ENCODE data around the gene ZNF415.

Gene ZNF415

GRCh38 chr19:53079313-53079924, 53.3 kb downstream of the ZNF415 start:
- no peak overlapping the region for H2AFZ ChIP-seq (ENCODE audit: low read depth, low read length)
- no peak overlapping the region for H3K4me2 ChIP-seq (ENCODE audit: insufficient read depth, low read length)
- ATAC-seq (ENCODE audit: insufficient read depth, low read depth) (no peak), DNase-seq (no peak)
- peaks cover 65% of the 10 kb centered on the region for H3K36me3 ChIP-seq (ENCODE audit: insufficient read depth, low read length)
- H3K9me3 ChIP-seq (ENCODE audit: insufficient read depth, low read length, severe bottlenecking), result no peaks in the 10 kb centered on the region
- peaks cover 32% of the 10 kb centered on the region for H3K79me2 ChIP-seq (ENCODE audit: insufficient read depth, low read length)
- H3K9ac ChIP-seq (ENCODE audit: low read depth, low read length), result no peak overlapping the region
- no peaks in the 10 kb centered on the region; the same call in none of the 2 replicates for H4K20me1 ChIP-seq (ENCODE audit: insufficient read depth, low read length)
- no peak overlapping the region for H3K4me3 ChIP-seq (ENCODE audit: low read depth in 1 of 2, low read length in 2 of 2)
- H3K27ac ChIP-seq (ENCODE audit: low read length), result no peak overlapping the region
- no peaks in the 10 kb centered on the region for H3K27me3 ChIP-seq (ENCODE audit: insufficient read depth, low read length, poor library complexity)
- no peak for TF ChIP-seq EZH2 (IDR thresholded peaks at IDR 0.05; ENCODE audit: borderline replicate concordance, low read depth, low read length, severe bottlenecking)
- TF ChIP-seq, protein P1, sequence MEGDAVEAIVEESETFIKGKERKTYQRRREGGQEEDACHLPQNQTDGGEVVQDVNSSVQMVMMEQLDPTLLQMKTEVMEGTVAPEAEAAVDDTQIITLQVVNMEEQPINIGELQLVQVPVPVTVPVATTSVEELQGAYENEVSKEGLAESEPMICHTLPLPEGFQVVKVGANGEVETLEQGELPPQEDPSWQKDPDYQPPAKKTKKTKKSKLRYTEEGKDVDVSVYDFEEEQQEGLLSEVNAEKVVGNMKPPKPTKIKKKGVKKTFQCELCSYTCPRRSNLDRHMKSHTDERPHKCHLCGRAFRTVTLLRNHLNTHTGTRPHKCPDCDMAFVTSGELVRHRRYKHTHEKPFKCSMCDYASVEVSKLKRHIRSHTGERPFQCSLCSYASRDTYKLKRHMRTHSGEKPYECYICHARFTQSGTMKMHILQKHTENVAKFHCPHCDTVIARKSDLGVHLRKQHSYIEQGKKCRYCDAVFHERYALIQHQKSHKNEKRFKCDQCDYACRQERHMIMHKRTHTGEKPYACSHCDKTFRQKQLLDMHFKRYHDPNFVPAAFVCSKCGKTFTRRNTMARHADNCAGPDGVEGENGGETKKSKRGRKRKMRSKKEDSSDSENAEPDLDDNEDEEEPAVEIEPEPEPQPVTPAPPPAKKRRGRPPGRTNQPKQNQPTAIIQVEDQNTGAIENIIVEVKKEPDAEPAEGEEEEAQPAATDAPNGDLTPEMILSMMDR (IDR thresholded peaks at IDR 0.05; ENCODE audit: borderline replicate concordance, extremely low read depth, low read length, poor library complexity, severe bottlenecking), result no peak
- H3K4me1 ChIP-seq (ENCODE audit: insufficient read depth, low read length), result no peaks in the 10 kb centered on the region

GRCh38 chr19:53078668-53079067, 54.0 kb downstream of the ZNF415 start:
- no peaks in the 10 kb centered on the region for H3K9me3 ChIP-seq (ENCODE audit: insufficient read depth, low read length, severe bottlenecking)
- H3K4me1 ChIP-seq (ENCODE audit: insufficient read depth, low read length), result no peaks in the 10 kb centered on the region
- no peak overlapping the region for H2AFZ ChIP-seq (ENCODE audit: low read depth, low read length)
- no peak overlapping the region for H3K4me2 ChIP-seq (ENCODE audit: insufficient read depth, low read length)
- ATAC-seq (ENCODE audit: insufficient read depth, low read depth) (no peak), DNase-seq (no peak)
- no peak overlapping the region for H3K4me3 ChIP-seq (ENCODE audit: low read depth in 1 of 2, low read length in 2 of 2)
- no peak overlapping the region for H3K27ac ChIP-seq (ENCODE audit: low read length)
- peaks cover 32% of the 10 kb centered on the region for H3K79me2 ChIP-seq (ENCODE audit: insufficient read depth, low read length)
- H4K20me1 ChIP-seq (ENCODE audit: insufficient read depth, low read length), result no peaks in the 10 kb centered on the region; the same call in none of the 2 replicates
- H3K36me3 ChIP-seq (ENCODE audit: insufficient read depth, low read length), result peaks cover 65% of the 10 kb centered on the region
- H3K27me3 ChIP-seq (ENCODE audit: insufficient read depth, low read length, poor library complexity), result no peaks in the 10 kb centered on the region
- TF ChIP-seq EZH2 (IDR thresholded peaks at IDR 0.05; ENCODE audit: borderline replicate concordance, low read depth, low read length, severe bottlenecking), result no peak
- TF ChIP-seq, protein P1 (IDR thresholded peaks at IDR 0.05; ENCODE audit: borderline replicate concordance, extremely low read depth, low read length, poor library complexity, severe bottlenecking), result no peak
- H3K9ac ChIP-seq (ENCODE audit: low read depth, low read length), result no peak overlapping the region

- Histone ChIP-seq H2AFZ (ENCODE audit: low read depth, low read length) (no peak overlapping the region), H3K4me3 (ENCODE audit: low read depth in 1 of 2, low read length in 2 of 2) (no peak overlapping the region), H3K9me3 (ENCODE audit: insufficient read depth, low read length, severe bottlenecking) (no peaks in the 10 kb centered on the region), H3K79me2 (ENCODE audit: insufficient read depth, low read length) (peaks cover 32% of the 10 kb centered on the region), H3K4me1 (ENCODE audit: insufficient read depth, low read length) (no peaks in the 10 kb centered on the region), H3K27ac (ENCODE audit: low read length) (no peak overlapping the region), H3K9ac (ENCODE audit: low read depth, low read length) (no peak overlapping the region), H3K4me2 (ENCODE audit: insufficient read depth, low read length) (no peak overlapping the region), H3K27me3 (ENCODE audit: insufficient read depth, low read length, poor library complexity) (no peaks in the 10 kb centered on the region), H3K36me3 (ENCODE audit: insufficient read depth, low read length) (peaks cover 66% of the 10 kb centered on the region), H4K20me1 (ENCODE audit: insufficient read depth, low read length) (no peaks in the 10 kb centered on the region; the same call in none of the 2 replicates)
- DNase-seq (peak; percentile 64), ATAC-seq (ENCODE audit: insufficient read depth, low read depth) (peak; percentile 64; the same call in 2 of the 3 replicates)
- no peak for TF ChIP-seq EZH2 (IDR thresholded peaks at IDR 0.05; ENCODE audit: borderline replicate concordance, low read depth, low read length, severe bottlenecking)
- TF ChIP-seq, protein P1 (IDR thresholded peaks at IDR 0.05; ENCODE audit: borderline replicate concordance, extremely low read depth, low read length, poor library complexity, severe bottlenecking), result peak; percentile 81
These were observed 55.7 kb downstream of the ZNF415 start for GRCh38 chr19:53076984-53077383.
